D721Med (cell line): ENCODE results near the gene TUBGCP6.

ENCODE experiments used
- DNase-seq: peaks from one replicate; pipeline ENCODE4 v3.0.0; 2011; ENCODE audit warnings: low spot score; ENCODE audit not compliant: insufficient read length
- FAIRE-seq: peaks from 2 replicates; lab custom pipeline; 2011; peaks lifted over from hg19 to GRCh38; lab: Jason Lieb, UNC
- TF ChIP-seq, protein P1 (sequence below): IDR thresholded peaks from 2 replicates; pipeline ENCODE4 v1.5.1; 2012; ENCODE audit warnings: mild to moderate bottlenecking, control low read depth; ENCODE audit not compliant: insufficient read depth; ENCODE audit errors: missing control alignments

TUBGCP6 gene

DNA sequence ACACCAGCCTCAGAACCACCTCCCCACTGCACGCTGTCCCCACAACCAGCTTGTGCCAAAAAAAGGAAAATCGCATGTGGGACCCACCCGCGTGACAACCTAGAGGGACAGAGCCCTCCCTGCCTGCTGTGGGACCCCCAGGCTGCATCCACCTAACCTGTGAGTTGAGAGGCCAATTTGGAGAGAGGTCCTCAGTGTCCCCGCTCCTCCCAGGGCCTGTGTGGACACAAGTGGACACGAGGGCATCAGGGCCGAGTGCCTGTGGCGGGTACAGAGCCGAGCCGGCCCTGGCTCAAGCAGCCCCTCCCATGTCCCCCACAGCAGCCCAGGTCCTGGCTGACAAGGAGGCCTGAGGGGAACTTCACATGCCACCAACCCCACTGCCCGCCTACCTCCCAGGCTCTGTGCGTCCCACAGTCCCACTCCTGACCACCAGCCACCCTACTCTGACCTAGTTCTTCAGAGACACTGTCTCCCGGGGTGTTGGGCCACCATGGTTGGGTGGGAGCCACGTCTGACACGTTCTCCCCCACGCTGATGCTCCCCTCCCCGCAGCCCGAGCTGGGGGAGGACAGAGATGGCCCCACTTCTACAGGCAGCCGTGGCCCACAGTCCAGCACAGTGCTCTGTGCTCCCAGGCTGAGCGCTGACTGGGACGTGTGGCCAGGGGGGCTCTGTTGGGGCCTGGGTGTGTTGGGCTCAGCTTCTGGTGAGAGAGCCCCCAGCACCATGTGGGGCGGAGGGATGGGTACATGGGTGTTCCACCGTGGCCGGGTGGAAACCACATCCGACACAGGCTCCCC is 24.8 kb downstream of the TUBGCP6 start:
- TF ChIP-seq, protein P1, sequence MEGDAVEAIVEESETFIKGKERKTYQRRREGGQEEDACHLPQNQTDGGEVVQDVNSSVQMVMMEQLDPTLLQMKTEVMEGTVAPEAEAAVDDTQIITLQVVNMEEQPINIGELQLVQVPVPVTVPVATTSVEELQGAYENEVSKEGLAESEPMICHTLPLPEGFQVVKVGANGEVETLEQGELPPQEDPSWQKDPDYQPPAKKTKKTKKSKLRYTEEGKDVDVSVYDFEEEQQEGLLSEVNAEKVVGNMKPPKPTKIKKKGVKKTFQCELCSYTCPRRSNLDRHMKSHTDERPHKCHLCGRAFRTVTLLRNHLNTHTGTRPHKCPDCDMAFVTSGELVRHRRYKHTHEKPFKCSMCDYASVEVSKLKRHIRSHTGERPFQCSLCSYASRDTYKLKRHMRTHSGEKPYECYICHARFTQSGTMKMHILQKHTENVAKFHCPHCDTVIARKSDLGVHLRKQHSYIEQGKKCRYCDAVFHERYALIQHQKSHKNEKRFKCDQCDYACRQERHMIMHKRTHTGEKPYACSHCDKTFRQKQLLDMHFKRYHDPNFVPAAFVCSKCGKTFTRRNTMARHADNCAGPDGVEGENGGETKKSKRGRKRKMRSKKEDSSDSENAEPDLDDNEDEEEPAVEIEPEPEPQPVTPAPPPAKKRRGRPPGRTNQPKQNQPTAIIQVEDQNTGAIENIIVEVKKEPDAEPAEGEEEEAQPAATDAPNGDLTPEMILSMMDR: no peak
- FAIRE-seq: no peak

DNA sequence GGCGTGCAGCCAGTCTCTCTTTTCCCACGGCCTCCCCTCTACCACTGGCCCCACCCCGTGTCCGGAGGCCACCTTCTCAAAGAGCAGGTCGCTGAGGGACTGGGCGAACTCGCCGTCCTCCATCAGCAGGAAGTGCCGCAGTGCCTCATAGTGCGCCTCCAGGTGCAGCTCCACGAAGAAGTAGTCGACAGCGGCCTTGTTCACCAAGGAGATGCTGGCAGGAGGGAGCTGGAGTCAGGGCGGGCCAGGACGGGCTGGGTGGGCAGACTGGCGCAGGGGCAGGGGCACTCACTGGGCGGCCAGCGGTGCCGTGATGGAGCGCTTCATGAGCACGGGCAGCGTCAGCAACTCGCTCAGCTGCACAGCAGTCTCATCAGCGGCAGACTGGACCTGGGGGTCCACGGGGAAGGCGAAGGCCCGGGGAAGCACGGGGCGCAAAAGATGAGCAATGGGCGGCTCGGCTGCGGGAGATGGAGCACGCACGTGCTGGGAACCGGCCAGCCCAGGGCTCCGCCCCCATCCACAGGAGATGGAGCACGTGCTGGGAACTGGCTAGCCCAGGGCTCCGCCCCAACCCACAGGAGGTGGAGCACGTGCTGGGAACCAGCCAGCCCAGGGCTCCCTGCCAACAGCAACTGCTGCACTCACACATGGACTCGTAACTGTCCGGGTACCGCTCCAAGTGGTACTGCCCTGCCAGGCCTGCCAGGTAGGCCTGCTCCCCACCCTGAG is 25.7 kb downstream of the TUBGCP6 start:
- no peak for FAIRE-seq
- peak; percentile 59 for DNase-seq
- TF ChIP-seq, protein P1: no peak

More for the DNA sequence above, 24.8 kb downstream of the TUBGCP6 start:
- DNase-seq: no peak

DNA sequence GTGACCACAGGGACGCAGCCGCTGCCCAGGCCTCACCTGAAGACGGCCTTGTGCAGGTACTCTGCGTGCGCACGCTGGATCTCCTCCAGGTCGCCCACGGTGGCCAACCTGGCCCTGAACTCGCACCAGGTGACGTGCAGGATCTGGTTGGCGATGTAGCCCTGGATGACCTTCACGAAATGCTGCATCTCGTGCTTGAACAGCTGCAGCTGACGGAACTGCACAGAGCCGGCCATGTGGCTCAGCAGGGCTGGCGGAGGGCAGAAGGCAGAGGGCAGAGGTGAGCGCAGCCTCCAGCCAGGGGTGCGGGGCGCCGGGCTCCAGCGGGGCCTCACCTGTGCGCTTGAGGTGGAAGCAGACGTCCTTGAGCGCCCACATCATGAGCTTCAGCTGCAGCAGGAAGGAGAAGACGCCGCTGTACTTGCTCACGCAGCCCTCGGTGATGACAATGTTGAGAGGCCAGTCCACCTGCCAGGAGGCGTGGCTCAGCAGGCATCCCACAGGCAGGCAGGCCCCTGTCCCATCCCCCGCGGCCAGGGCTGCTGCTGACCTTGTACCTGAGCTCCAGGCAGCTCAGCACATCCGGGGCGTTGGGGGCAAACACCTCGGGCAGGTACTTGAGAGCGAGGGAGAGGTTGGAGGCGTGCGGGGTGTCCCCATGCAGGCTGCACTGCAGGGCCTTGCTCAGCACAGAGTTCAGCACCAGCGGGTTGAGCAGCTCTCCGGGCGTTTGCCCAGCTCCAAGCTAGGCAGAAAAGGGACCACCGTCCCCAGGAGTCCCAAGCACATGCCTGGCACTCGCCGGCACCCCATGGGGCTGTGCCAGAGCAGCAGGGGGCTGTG is 26.4 kb downstream of the TUBGCP6 start:
- FAIRE-seq (no peak), DNase-seq (no peak)
- TF ChIP-seq, protein P1: no peak

DNA sequence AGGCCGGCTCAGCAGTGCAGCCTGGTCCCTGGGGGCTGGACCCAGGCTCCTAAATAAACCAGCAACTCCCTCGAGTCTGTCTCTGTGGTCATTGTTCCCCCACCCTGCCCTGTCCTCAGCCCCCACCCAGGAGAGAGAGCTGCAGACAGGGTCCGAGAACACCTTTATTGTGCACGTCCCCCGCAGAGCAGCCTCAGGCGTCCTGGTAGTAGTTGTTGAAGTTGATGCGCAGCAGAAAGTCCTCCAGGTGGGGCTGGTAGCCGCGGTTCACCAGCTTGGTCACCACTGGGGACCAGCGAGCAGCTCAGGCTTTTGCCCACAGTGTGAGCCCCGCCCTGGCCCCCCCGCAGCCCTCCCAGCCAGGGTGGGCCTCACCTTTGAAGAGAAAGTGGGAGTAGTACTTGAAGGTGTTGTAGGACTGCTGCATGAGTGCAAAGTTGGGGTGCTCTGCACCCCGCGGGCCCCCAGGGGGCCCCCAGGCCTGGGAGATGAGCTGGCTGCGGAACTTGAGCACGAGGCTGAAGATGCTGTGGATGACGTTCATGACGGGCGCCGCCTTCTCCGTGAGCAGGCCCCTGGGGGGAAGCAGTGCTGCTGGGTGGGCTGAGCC is 27.2 kb downstream of the TUBGCP6 start:
- TF ChIP-seq, protein P1: no peak
- FAIRE-seq: no peak
- DNase-seq: no peak

DNA sequence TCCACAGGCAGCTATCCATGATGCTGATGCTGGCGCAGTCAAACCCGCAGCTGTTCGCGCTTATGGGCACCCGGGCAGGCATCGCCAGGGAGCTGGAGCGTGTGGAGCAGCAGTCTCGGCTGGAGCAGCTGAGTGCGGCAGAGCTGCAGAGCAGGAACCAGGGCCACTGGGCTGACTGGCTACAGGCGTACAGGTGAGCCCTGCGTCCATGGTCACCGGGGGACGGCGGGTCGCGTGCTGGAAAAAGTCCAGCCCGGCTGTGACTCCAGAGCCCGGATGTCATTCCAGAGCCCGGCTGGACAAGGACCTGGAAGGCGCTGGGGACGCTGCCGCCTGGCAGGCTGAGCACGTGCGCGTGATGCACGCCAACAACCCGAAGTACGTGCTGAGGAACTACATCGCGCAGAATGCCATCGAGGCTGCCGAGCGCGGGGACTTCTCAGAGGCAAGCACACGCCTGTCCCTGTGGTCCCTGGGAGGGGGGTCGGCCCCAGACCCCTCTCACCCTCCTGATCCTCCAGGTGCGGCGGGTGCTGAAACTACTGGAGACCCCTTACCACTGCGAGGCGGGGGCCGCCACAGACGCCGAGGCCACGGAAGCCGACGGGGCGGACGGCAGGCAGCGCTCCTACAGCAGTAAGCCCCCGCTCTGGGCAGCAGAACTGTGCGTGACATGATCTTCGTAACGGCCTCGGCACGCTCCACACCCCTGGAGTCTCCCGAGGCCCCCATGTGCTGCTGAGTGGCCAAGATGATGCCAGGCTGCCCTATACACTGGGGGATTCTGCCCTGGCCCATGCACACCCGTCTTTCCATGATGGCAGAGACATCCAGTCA is 27.9 kb downstream of the TUBGCP6 start:
- DNase-seq: no peak
- TF ChIP-seq, protein P1: no peak
- FAIRE-seq: no peak
